ENCODE results near the gene CNTNAP2.

The CNTNAP2 gene

DNA sequence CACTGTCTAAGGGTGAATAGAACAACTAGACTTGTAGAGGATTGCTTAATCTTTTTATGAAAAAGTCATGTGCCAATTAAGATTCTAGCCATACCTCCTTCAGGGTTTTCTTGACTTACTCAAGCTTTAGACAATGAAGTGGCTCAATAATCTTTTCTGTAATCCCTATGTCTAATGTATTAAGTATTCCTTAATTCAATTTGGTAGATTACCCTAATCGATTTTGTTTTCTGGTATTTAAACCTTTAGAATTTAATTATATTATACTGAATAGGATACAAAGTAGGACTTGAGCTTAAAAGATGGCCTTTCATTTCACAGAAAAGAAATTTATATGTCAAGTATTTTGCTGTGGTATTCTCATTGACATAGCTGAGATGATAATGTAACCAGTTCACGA is 1876.1 kb downstream of the CNTNAP2 start:
- no peak overlapping the region for H4K12ac ChIP-seq (ENCODE audit: low read depth, low read length)
- no peak overlapping the region for H2BK120ac ChIP-seq (ENCODE audit: insufficient read depth, low read length, poor library complexity)
- no peaks in the 10 kb centered on the region for H3K27me3 ChIP-seq (ENCODE audit: insufficient read depth, low read length)
- H3K9ac ChIP-seq (ENCODE audit: low read length) = no peak overlapping the region
- H3K9me3 ChIP-seq (ENCODE audit: insufficient read depth, low read depth, low read length) = peaks cover 2% of the 10 kb centered on the region
- no peak overlapping the region for H2AFZ ChIP-seq (ENCODE audit: insufficient read depth, low read length, poor library complexity)
- H3K4me2 ChIP-seq (ENCODE audit: low read length) = no peak overlapping the region
- H3K27ac ChIP-seq (ENCODE audit: low read depth, low read length) = no peak overlapping the region
- no peak overlapping the region for H2AK5ac ChIP-seq (ENCODE audit: low read length)
- H3K36me3 ChIP-seq (ENCODE audit: control insufficient read depth in 1 of 2, insufficient read depth in 2 of 2, low read length in 2 of 2) = no peaks in the 10 kb centered on the region
- no peaks in the 10 kb centered on the region for H3K79me1 ChIP-seq (ENCODE audit: low read length)
- H3K4ac ChIP-seq (ENCODE audit: low read depth, low read length) = no peak overlapping the region
- no peak overlapping the region for H3K23ac ChIP-seq (ENCODE audit: low read length)
- no peaks in the 10 kb centered on the region for H3K79me2 ChIP-seq (ENCODE audit: control insufficient read depth, insufficient read depth, low read length, poor library complexity)
- H3K18ac ChIP-seq (ENCODE audit: low read length) = no peak overlapping the region
- H3K4me1 ChIP-seq (ENCODE audit: control insufficient read depth in 1 of 2, insufficient read depth in 2 of 2, low read length in 2 of 2) = no peaks in the 10 kb centered on the region
- no CpG with 5 or more reads among the region's 2 CpGs for WGBS (ENCODE audit: extremely low coverage, insufficient coverage, insufficient read length)
- DNase-seq = no peak
- no peak overlapping the region for H2BK5ac ChIP-seq (ENCODE audit: low read depth, low read length, poor library complexity)
- H3K4me3 ChIP-seq (ENCODE audit: low read depth, low read length) = no peak overlapping the region
- H4K91ac ChIP-seq (ENCODE audit: low read depth, low read length) = no peak overlapping the region
- no peak overlapping the region for H2BK12ac ChIP-seq (ENCODE audit: low read length)
- no peak overlapping the region for H3K14ac ChIP-seq (ENCODE audit: low read length)
- no peak overlapping the region for H4K8ac ChIP-seq (ENCODE audit: low read depth, low read length)

DNA sequence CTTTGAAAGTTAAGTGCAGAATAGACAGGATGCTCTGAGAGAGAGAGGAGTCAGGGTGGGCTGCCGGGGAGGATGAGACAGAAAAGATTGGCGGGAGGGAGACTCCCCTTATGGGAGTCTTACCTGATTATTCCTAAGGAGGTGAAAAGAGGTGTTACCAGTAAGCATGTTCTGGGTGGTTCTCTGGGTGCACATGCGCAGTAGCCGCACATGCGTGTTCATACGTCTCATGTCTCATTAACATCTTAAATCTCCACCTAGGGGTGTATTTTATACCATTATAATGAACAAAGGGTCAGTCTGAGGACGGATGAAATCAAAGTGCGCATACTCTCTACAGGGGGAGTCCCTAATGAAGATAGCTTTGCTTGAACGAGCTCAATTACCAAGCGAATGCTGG is 1881.0 kb downstream of the CNTNAP2 start:
- Histone ChIP-seq H3K4ac (ENCODE audit: low read depth, low read length) (no peak overlapping the region), H4K8ac (ENCODE audit: low read depth, low read length) (no peak overlapping the region), H2BK120ac (ENCODE audit: insufficient read depth, low read length, poor library complexity) (no peak overlapping the region), H2BK5ac (ENCODE audit: low read depth, low read length, poor library complexity) (no peak overlapping the region), H3K27ac (ENCODE audit: low read depth, low read length) (no peak overlapping the region), H3K14ac (ENCODE audit: low read length) (no peak overlapping the region), H2BK12ac (ENCODE audit: low read length) (no peak overlapping the region), H3K4me1 (ENCODE audit: control insufficient read depth in 1 of 2, insufficient read depth in 2 of 2, low read length in 2 of 2) (no peaks in the 10 kb centered on the region), H2AFZ (ENCODE audit: insufficient read depth, low read length, poor library complexity) (no peak overlapping the region), H3K9ac (ENCODE audit: low read length) (no peak overlapping the region), H3K4me2 (ENCODE audit: low read length) (no peak overlapping the region), H4K91ac (ENCODE audit: low read depth, low read length) (no peak overlapping the region), H3K4me3 (ENCODE audit: low read depth, low read length) (no peak overlapping the region), H3K9me3 (ENCODE audit: insufficient read depth, low read depth, low read length) (no peaks in the 10 kb centered on the region), H4K12ac (ENCODE audit: low read depth, low read length) (no peak overlapping the region), H3K36me3 (ENCODE audit: control insufficient read depth in 1 of 2, insufficient read depth in 2 of 2, low read length in 2 of 2) (no peaks in the 10 kb centered on the region), H3K27me3 (ENCODE audit: insufficient read depth, low read length) (no peaks in the 10 kb centered on the region), H3K18ac (ENCODE audit: low read length) (no peak overlapping the region), H3K79me1 (ENCODE audit: low read length) (no peaks in the 10 kb centered on the region), H3K79me2 (ENCODE audit: control insufficient read depth, insufficient read depth, low read length, poor library complexity) (no peaks in the 10 kb centered on the region), H2AK5ac (ENCODE audit: low read length) (no peak overlapping the region), H3K23ac (ENCODE audit: low read length) (no peak overlapping the region)
- DNase-seq = no peak
- WGBS (ENCODE audit: extremely low coverage, insufficient coverage, insufficient read length) = no CpG with 5 or more reads among the region's 10 CpGs

GRCh38 chr7:147999962-148000361 is 1883.4 kb downstream of the CNTNAP2 start:
- Histone ChIP-seq H3K4me3 (ENCODE audit: low read depth, low read length) (no peak overlapping the region), H2AK5ac (ENCODE audit: low read length) (no peak overlapping the region), H3K23ac (ENCODE audit: low read length) (no peak overlapping the region), H2BK120ac (ENCODE audit: insufficient read depth, low read length, poor library complexity) (no peak overlapping the region), H3K79me1 (ENCODE audit: low read length) (no peaks in the 10 kb centered on the region), H3K4me1 (ENCODE audit: control insufficient read depth in 1 of 2, insufficient read depth in 2 of 2, low read length in 2 of 2) (no peaks in the 10 kb centered on the region), H3K36me3 (ENCODE audit: control insufficient read depth in 1 of 2, insufficient read depth in 2 of 2, low read length in 2 of 2) (no peaks in the 10 kb centered on the region), H2AFZ (ENCODE audit: insufficient read depth, low read length, poor library complexity) (no peak overlapping the region), H3K9me3 (ENCODE audit: insufficient read depth, low read depth, low read length) (no peaks in the 10 kb centered on the region), H4K8ac (ENCODE audit: low read depth, low read length) (no peak overlapping the region), H3K79me2 (ENCODE audit: control insufficient read depth, insufficient read depth, low read length, poor library complexity) (no peaks in the 10 kb centered on the region), H3K14ac (ENCODE audit: low read length) (no peak overlapping the region), H4K12ac (ENCODE audit: low read depth, low read length) (no peak overlapping the region), H3K27ac (ENCODE audit: low read depth, low read length) (no peak overlapping the region), H2BK12ac (ENCODE audit: low read length) (no peak overlapping the region), H3K4me2 (ENCODE audit: low read length) (no peak overlapping the region), H2BK5ac (ENCODE audit: low read depth, low read length, poor library complexity) (no peak overlapping the region), H3K9ac (ENCODE audit: low read length) (no peak overlapping the region), H3K27me3 (ENCODE audit: insufficient read depth, low read length) (no peaks in the 10 kb centered on the region), H4K91ac (ENCODE audit: low read depth, low read length) (no peak overlapping the region), H3K4ac (ENCODE audit: low read depth, low read length) (no peak overlapping the region), H3K18ac (ENCODE audit: low read length) (no peak overlapping the region)
- no CpG with 5 or more reads among the region's 4 CpGs for WGBS (ENCODE audit: extremely low coverage, insufficient coverage, insufficient read length)
- no peak for DNase-seq

GRCh38 chr7:148011753-148012152 is 1895.2 kb downstream of the CNTNAP2 start:
- H3K4me1 ChIP-seq (ENCODE audit: control insufficient read depth in 1 of 2, insufficient read depth in 2 of 2, low read length in 2 of 2) = no peaks in the 10 kb centered on the region
- no peak overlapping the region for H3K4me3 ChIP-seq (ENCODE audit: low read depth, low read length)
- H3K4me2 ChIP-seq (ENCODE audit: low read length) = no peak overlapping the region
- H3K23ac ChIP-seq (ENCODE audit: low read length) = no peak overlapping the region
- H3K27me3 ChIP-seq (ENCODE audit: insufficient read depth, low read length) = no peaks in the 10 kb centered on the region
- no peak overlapping the region for H4K91ac ChIP-seq (ENCODE audit: low read depth, low read length)
- no peak for DNase-seq
- H2AFZ ChIP-seq (ENCODE audit: insufficient read depth, low read length, poor library complexity) = no peak overlapping the region
- no peak overlapping the region for H2BK12ac ChIP-seq (ENCODE audit: low read length)
- no peaks in the 10 kb centered on the region for H3K9me3 ChIP-seq (ENCODE audit: insufficient read depth, low read depth, low read length)
- no peak overlapping the region for H3K27ac ChIP-seq (ENCODE audit: low read depth, low read length)
- H2BK5ac ChIP-seq (ENCODE audit: low read depth, low read length, poor library complexity) = no peak overlapping the region
- no peak overlapping the region for H3K18ac ChIP-seq (ENCODE audit: low read length)
- no peak overlapping the region for H4K12ac ChIP-seq (ENCODE audit: low read depth, low read length)
- H3K14ac ChIP-seq (ENCODE audit: low read length) = no peak overlapping the region
- no peak overlapping the region for H4K8ac ChIP-seq (ENCODE audit: low read depth, low read length)
- no peak overlapping the region for H3K4ac ChIP-seq (ENCODE audit: low read depth, low read length)
- no peaks in the 10 kb centered on the region for H3K79me2 ChIP-seq (ENCODE audit: control insufficient read depth, insufficient read depth, low read length, poor library complexity)
- no peak overlapping the region for H3K9ac ChIP-seq (ENCODE audit: low read length)
- no peak overlapping the region for H2BK120ac ChIP-seq (ENCODE audit: insufficient read depth, low read length, poor library complexity)
- no peaks in the 10 kb centered on the region for H3K36me3 ChIP-seq (ENCODE audit: control insufficient read depth in 1 of 2, insufficient read depth in 2 of 2, low read length in 2 of 2)
- H2AK5ac ChIP-seq (ENCODE audit: low read length) = no peak overlapping the region
- H3K79me1 ChIP-seq (ENCODE audit: low read length) = no peaks in the 10 kb centered on the region
- WGBS (ENCODE audit: extremely low coverage, insufficient coverage, insufficient read length) = no CpG with 5 or more reads among the region's 1 CpG
